GM12878 (cell line): ENCODE data around the gene TP63. TPM values are rescaled to one million over a fixed set of nuclear protein-coding genes. Genes with fewer than 3 reads are reported as not detected.
A peak's percentile ranks its signal among the peaks of the same experiment; 100 is the strongest.

ENCODE experiments used
- BACH1 ChIP-seq: fragments of 450-650 bp; IDR thresholded peaks from 2 replicates; pipeline ENCODE4 v1.6.1; 2017; ENCODE audit warnings: mild to moderate bottlenecking, borderline replicate concordance
- BCLAF1 ChIP-seq: fragments of 450-650 bp; IDR thresholded peaks from 2 replicates; pipeline ENCODE4 v1.6.1; 2017; ENCODE audit warnings: antibody characterized with exemption, mild to moderate bottlenecking, moderate library complexity
- BHLHE40 ChIP-seq, 2 experiments: fragments of 450-650 bp in 1 of 2; IDR thresholded peaks; 2 replicates each; pipeline ENCODE4 v1.6.1; 2011 to 2017; ENCODE audit warnings: low read depth in 2 of 2, borderline replicate concordance in 1 of 2, improper control_type of control experiment in 1 of 2, low read length in 1 of 2, mild to moderate bottlenecking in 1 of 2
- CHD4 ChIP-seq: fragments of 200-600 bp; sonication (generic); IDR thresholded peaks from 2 replicates; pipeline ENCODE4 v1.6.1; 2016; ENCODE audit warnings: mild to moderate bottlenecking
- GABPA ChIP-seq: IDR thresholded peaks from 2 replicates; pipeline ENCODE4 v1.6.1; 2014; ENCODE audit warnings: antibody characterized with exemption, low read depth, mild to moderate bottlenecking, inconsistent platforms
- HDGF ChIP-seq: fragments of 450-650 bp; IDR thresholded peaks from 2 replicates; pipeline ENCODE4 v1.6.1; 2016; ENCODE audit warnings: antibody characterized with exemption
- PML ChIP-seq: IDR thresholded peaks from 2 replicates; pipeline ENCODE4 v1.6.1; 2012; ENCODE audit warnings: low read length, inconsistent platforms
- POLR2AphosphoS5 ChIP-seq: IDR thresholded peaks from 2 replicates; pipeline ENCODE4 v1.6.1; 2011; ENCODE audit warnings: mild to moderate bottlenecking, low read length, inconsistent platforms
- TARDBP ChIP-seq: IDR thresholded peaks from 2 replicates; pipeline ENCODE4 v1.6.1; 2016; ENCODE audit warnings: borderline replicate concordance
- ZBTB40 ChIP-seq: fragments of 450-650 bp; IDR thresholded peaks from 2 replicates; pipeline ENCODE4 v1.6.1; 2016; ENCODE audit warnings: mild to moderate bottlenecking, moderate library complexity, borderline replicate concordance
- ZNF207 ChIP-seq: fragments of 450-650 bp; IDR thresholded peaks from 2 replicates; pipeline ENCODE4 v1.6.1; 2014; ENCODE audit warnings: antibody characterized with exemption, mild to moderate bottlenecking, borderline replicate concordance
- ZNF384 ChIP-seq: IDR thresholded peaks from 2 replicates; pipeline ENCODE4 v1.6.1; 2012; ENCODE audit warnings: low read depth, mild to moderate bottlenecking, low read length, improper control_type of control experiment, borderline replicate concordance
- ZSCAN29 ChIP-seq: fragments of 450-650 bp; IDR thresholded peaks from 2 replicates; pipeline ENCODE4 v1.6.1; 2017; ENCODE audit warnings: mild to moderate bottlenecking, moderate library complexity
- polyA plus RNA-seq, 11 experiments: library from polyadenylated mRNA; depleted of rRNA in 4 of 11; unstranded in 6 of 11; stranded (reverse) in 5 of 11; fragments of >200 nt; fragmentation: Nextera tagmentation in 4 of 11; fragmentation: Illumina TruSeq in 1 of 11; extraction: Ambion mirVana in 4 of 11; extraction: Trizol in 1 of 11; gene quantifications; 1 replicate in 1 of 11; 2 replicates in 10 of 11; pipeline versions ENCODE4 v1.2.1 to v1.2.3, GENCODE V29; 2011 to 2016; ENCODE audit warnings: inconsistent platforms in 2 of 11, missing spikeins in 2 of 11, low read depth in 1 of 11
- total RNA-seq, 4 experiments: library from RNA; depleted of rRNA in 3 of 4; stranded (reverse); fragments of >200 nt in 3 of 4; fragmentation: Illumina TruSeq in 1 of 4; extraction: Trizol in 1 of 4; gene quantifications; 2 replicates each; pipeline versions ENCODE4 v1.2.1 to v1.2.3, GENCODE V29; 2013 to 2021
- TF ChIP-seq, protein P1 (sequence below): fragments of 450-650 bp; IDR thresholded peaks from 2 replicates; pipeline ENCODE4 v1.6.1; 2017; ENCODE audit warnings: mild to moderate bottlenecking
- TF ChIP-seq, protein P2 (sequence below): IDR thresholded peaks from 2 replicates; pipeline ENCODE4 v1.6.1; 2012; ENCODE audit warnings: low read length, inconsistent platforms

Gene TP63
- total and polyA plus RNA-seq, 10 of the 15 experiments (the other 5 are each of a cell fraction or from before 2014, with no cell fraction given), result 1.4 to 10.8 (median 6.2) TPM

GRCh38 chr3:189586941-189587663, 44.1 kb upstream of the TP63 start (continued):
- TF ChIP-seq, protein P1, sequence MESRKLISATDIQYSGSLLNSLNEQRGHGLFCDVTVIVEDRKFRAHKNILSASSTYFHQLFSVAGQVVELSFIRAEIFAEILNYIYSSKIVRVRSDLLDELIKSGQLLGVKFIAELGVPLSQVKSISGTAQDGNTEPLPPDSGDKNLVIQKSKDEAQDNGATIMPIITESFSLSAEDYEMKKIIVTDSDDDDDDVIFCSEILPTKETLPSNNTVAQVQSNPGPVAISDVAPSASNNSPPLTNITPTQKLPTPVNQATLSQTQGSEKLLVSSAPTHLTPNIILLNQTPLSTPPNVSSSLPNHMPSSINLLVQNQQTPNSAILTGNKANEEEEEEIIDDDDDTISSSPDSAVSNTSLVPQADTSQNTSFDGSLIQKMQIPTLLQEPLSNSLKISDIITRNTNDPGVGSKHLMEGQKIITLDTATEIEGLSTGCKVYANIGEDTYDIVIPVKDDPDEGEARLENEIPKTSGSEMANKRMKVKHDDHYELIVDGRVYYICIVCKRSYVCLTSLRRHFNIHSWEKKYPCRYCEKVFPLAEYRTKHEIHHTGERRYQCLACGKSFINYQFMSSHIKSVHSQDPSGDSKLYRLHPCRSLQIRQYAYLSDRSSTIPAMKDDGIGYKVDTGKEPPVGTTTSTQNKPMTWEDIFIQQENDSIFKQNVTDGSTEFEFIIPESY, result no peak
- no peak for TF ChIP-seq POLR2AphosphoS5
- no peak for TF ChIP-seq ZNF384
- no peak for TF ChIP-seq ZSCAN29
- TF ChIP-seq BCLAF1, result no peak
- no peak for TF ChIP-seq ZNF207
- peak; percentile 30 to 39; a peak in 2 of 4 replicates for TF ChIP-seq BHLHE40 (IDR thresholded peaks at IDR 0.05; ENCODE audit: borderline replicate concordance in 1 of 2, low read depth in 2 of 2, low read length in 1 of 2)
- TF ChIP-seq PML, result peak; percentile 87
- TF ChIP-seq TARDBP, result no peak; the same call in 1 of the 2 replicates
- peak; percentile 51; the same call in 1 of the 2 replicates for TF ChIP-seq GABPA
- TF ChIP-seq, protein P2, sequence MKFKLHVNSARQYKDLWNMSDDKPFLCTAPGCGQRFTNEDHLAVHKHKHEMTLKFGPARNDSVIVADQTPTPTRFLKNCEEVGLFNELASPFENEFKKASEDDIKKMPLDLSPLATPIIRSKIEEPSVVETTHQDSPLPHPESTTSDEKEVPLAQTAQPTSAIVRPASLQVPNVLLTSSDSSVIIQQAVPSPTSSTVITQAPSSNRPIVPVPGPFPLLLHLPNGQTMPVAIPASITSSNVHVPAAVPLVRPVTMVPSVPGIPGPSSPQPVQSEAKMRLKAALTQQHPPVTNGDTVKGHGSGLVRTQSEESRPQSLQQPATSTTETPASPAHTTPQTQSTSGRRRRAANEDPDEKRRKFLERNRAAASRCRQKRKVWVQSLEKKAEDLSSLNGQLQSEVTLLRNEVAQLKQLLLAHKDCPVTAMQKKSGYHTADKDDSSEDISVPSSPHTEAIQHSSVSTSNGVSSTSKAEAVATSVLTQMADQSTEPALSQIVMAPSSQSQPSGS, result peak; percentile 97
- TF ChIP-seq CHD4, result no peak
- TF ChIP-seq BACH1, result no peak
- no peak for TF ChIP-seq HDGF
- TF ChIP-seq ZBTB40, result no peak
